LNCaP clone FGC (cell line): ENCODE results near the gene YWHAG.

Experiments used
- DNase-seq: peaks from one replicate; pipeline ENCODE4 v3.0.0-alpha.2; 2011; ENCODE audit warnings: low read depth
- H3K4me3 ChIP-seq: 2 replicates; pipeline ENCODE4 v1.5.1; 2011; ENCODE audit warnings: mild to moderate bottlenecking, low read depth, low read length, control low read depth
- CTCF ChIP-seq: IDR thresholded peaks from 2 replicates; pipeline ENCODE4 v1.5.1; 2012; ENCODE audit warnings: mild to moderate bottlenecking; ENCODE audit not compliant: control insufficient read depth, insufficient read depth; ENCODE audit errors: extremely low read depth

YWHAG gene

DNA sequence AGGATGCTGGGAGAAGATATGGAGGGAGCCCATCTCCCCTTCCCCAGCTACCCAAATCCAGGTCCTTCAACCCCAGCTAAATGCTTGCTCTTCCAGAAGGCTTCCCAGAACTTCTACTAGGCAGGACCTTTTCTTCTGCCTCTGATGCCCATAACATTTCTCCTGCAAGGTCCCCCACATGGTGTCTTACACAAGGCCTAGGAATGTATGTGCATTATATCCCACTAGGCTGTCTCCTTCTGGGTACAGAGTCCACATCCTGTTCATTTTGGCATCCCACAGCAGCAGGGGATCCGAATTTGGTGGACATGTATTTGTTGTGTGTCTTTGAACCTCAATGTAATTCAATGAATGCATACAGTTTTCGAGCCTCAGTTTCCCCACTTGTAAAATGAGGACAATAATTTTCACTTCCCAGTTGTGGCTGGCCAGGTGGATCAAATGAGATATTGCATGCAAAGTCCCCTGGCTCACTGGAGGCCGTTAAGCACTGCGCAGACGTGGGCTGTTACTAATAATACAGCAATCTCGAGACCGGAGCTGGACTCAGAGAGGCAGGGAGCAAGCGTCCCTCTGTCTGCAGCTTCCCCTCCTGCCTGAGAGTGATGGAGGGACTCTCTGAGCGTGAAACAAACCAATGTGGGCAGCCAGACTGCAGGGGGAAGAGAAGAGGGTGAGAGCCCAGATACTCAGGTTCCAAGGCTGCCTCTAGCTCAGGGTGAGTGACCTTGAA lies 18.6 kb upstream of the YWHAG start:
- no peak for TF ChIP-seq CTCF
- no peak for DNase-seq
- H3K4me3 ChIP-seq, result no peak overlapping the region

- no peak overlapping the region for H3K4me3 ChIP-seq
- DNase-seq, result no peak
- TF ChIP-seq CTCF, result no peak
These were observed 16.5 kb upstream of the YWHAG start for GRCh38 chr7:76375251-76375650.

- H3K4me3 ChIP-seq, result no peak overlapping the region
- DNase-seq, result no peak
- no peak for TF ChIP-seq CTCF
These were observed 14.4 kb upstream of the YWHAG start for GRCh38 chr7:76372984-76373833.

DNA sequence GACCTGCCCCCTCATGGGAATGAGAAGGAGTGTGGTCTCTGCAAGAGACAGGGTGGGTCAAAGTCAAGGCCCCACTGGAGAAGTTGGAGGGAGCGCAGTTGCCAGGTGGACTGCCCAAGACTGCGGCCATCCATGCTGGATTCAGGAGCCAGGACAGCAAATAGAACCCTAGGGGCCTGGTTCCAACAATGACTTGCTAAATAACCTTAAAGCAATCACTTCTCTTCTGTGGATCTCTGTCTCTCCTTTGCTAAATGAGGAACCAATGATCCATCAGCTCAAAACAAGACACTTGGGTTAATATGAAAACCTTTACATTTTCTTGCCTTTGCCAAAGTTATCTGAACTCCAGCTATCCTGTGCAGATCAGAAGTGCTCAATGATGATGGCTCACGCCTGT lies 12.6 kb upstream of the YWHAG start:
- TF ChIP-seq CTCF, result no peak
- DNase-seq, result no peak
- no peak overlapping the region for H3K4me3 ChIP-seq

GRCh38 chr7:76369018-76369417 lies 10.2 kb upstream of the YWHAG start:
- no peak for TF ChIP-seq CTCF
- DNase-seq, result no peak
- H3K4me3 ChIP-seq, result no peak overlapping the region

GRCh38 chr7:76368190-76368589 lies 9.4 kb upstream of the YWHAG start:
- no peak overlapping the region for H3K4me3 ChIP-seq
- no peak for TF ChIP-seq CTCF
- DNase-seq, result no peak
